Liver (tissue), 9 donors: ENCODE measurements around the gene APBA2. TPM values are rescaled to one million over a fixed set of nuclear protein-coding genes. Genes with fewer than 3 reads are reported as not detected.

Experiments
- DNase-seq: peaks from one replicate; pipeline ENCODE4 v3.0.0-alpha.2; 2017; ENCODE audit warnings: low spot score
- H3K27ac ChIP-seq, 2 donors: one replicate each; pipeline ENCODE4 v1.7.0; 2013; ENCODE audit warnings: inconsistent platforms in 2 of 2, low read length in 2 of 2, control low read depth in 1 of 2, low read depth in 1 of 2, mild to moderate bottlenecking in 1 of 2
- H3K27me3 ChIP-seq, 4 donors: one replicate each; pipeline versions ENCODE4 v1.6.1 to v1.7.0; 2013; ENCODE audit warnings: low read length in 3 of 4, inconsistent platforms in 1 of 4, mild to moderate bottlenecking in 1 of 4, moderate library complexity in 1 of 4; ENCODE audit not compliant: control insufficient read depth in 4 of 4, insufficient read depth in 4 of 4
- H3K36me3 ChIP-seq, 4 donors: one replicate each; pipeline versions ENCODE4 v1.6.1 to v1.7.0; 2013; ENCODE audit warnings: low read length in 3 of 4, mild to moderate bottlenecking in 3 of 4, low read depth in 1 of 4, moderate library complexity in 1 of 4; ENCODE audit not compliant: control insufficient read depth in 4 of 4, insufficient read depth in 3 of 4
- H3K4me1 ChIP-seq, 4 donors: one replicate each; pipeline versions ENCODE4 v1.6.1 to v1.7.0; 2013; ENCODE audit warnings: low read length in 3 of 4, mild to moderate bottlenecking in 3 of 4, moderate library complexity in 1 of 4; ENCODE audit not compliant: control insufficient read depth in 4 of 4, insufficient read depth in 4 of 4
- H3K4me3 ChIP-seq, 3 donors: one replicate each; pipeline versions ENCODE4 v1.6.1 to v1.7.0; 2013; ENCODE audit warnings: low read length in 3 of 3, control low read depth in 1 of 3, low read depth in 1 of 3, mild to moderate bottlenecking in 1 of 3
- H3K9ac ChIP-seq, 2 donors: one replicate each; pipeline ENCODE4 v1.7.0; 2013; ENCODE audit warnings: low read length in 2 of 2, mild to moderate bottlenecking in 2 of 2, moderate library complexity in 2 of 2, control low read depth in 1 of 2, low read depth in 1 of 2
- H3K9me3 ChIP-seq, 4 donors: one replicate each; pipeline versions ENCODE4 v1.6.1 to v1.7.0; 2013; ENCODE audit warnings: low read length in 3 of 4; ENCODE audit not compliant: control insufficient read depth in 4 of 4
- ATF3 ChIP-seq: IDR thresholded peaks from 2 replicates; pipeline ENCODE4 v1.6.1; 2016; ENCODE audit warnings: antibody characterized with exemption
- EGR1 ChIP-seq, 2 donors: IDR thresholded peaks; 2 replicates each; pipeline ENCODE4 v1.6.1; 2016 to 2018; ENCODE audit warnings: antibody characterized with exemption in 2 of 2, low read depth in 2 of 2
- FOXA1 ChIP-seq: IDR thresholded peaks from 2 replicates; pipeline ENCODE4 v1.6.1; 2016; ENCODE audit warnings: antibody characterized with exemption
- FOXA2 ChIP-seq: IDR thresholded peaks from 2 replicates; pipeline ENCODE4 v1.6.1; 2016; ENCODE audit warnings: antibody characterized with exemption
- GABPA ChIP-seq, 2 donors: IDR thresholded peaks in 1 of 2; conservative IDR thresholded peaks in 1 of 2; 2 replicates each; pipeline ENCODE4 v1.6.1; 2016; ENCODE audit warnings: antibody characterized with exemption in 2 of 2, mild to moderate bottlenecking in 1 of 2, moderate library complexity in 1 of 2
- HNF4A ChIP-seq, 2 donors: conservative IDR thresholded peaks; 2 replicates each; pipeline ENCODE4 v1.6.1; 2016; ENCODE audit warnings: antibody characterized with exemption in 2 of 2, mild to moderate bottlenecking in 2 of 2
- HNF4G ChIP-seq: IDR thresholded peaks from 2 replicates; pipeline ENCODE4 v1.6.1; 2016; ENCODE audit warnings: antibody characterized with exemption
- JUND ChIP-seq, 2 donors: IDR thresholded peaks; 2 replicates each; pipeline ENCODE4 v1.6.1; 2016; ENCODE audit warnings: antibody characterized with exemption in 2 of 2
- NR2F2 ChIP-seq: IDR thresholded peaks from 2 replicates; pipeline ENCODE4 v1.6.1; 2016; ENCODE audit warnings: antibody characterized with exemption
- RAD21 ChIP-seq, 2 donors: IDR thresholded peaks; 2 replicates each; pipeline ENCODE4 v1.6.1; 2016; ENCODE audit warnings: antibody characterized with exemption in 2 of 2, mild to moderate bottlenecking in 2 of 2
- RXRA ChIP-seq, 2 donors: IDR thresholded peaks; 2 replicates each; pipeline ENCODE4 v1.6.1; 2017 to 2018; ENCODE audit warnings: antibody characterized with exemption in 2 of 2, mild to moderate bottlenecking in 1 of 2
- SP1 ChIP-seq: IDR thresholded peaks from 2 replicates; pipeline ENCODE4 v1.6.1; 2018; ENCODE audit warnings: antibody characterized with exemption, mild to moderate bottlenecking
- TAF1 ChIP-seq: conservative IDR thresholded peaks from 2 replicates; pipeline ENCODE4 v1.6.1; 2016; ENCODE audit warnings: antibody characterized with exemption, mild to moderate bottlenecking
- YY1 ChIP-seq: IDR thresholded peaks from 2 replicates; pipeline ENCODE4 v1.6.1; 2016; ENCODE audit warnings: antibody characterized with exemption, mild to moderate bottlenecking
- ZBTB33 ChIP-seq: IDR thresholded peaks from 2 replicates; pipeline ENCODE4 v1.6.1; 2016; ENCODE audit warnings: antibody characterized with exemption
- WGBS: extraction: QIAGEN DNeasy Blood & Tissue Kit; methylation state at CpG from one replicate; pipeline ENCODE4 v1.1.7; 2013; 5-methylcytosine and 5-hydroxymethylcytosine counted together
- polyA plus RNA-seq, 2 donors: library from polyadenylated mRNA; stranded (reverse) in 1 of 2; unstranded in 1 of 2; fragments of 200-250 nt in 1 of 2; fragments of >200 nt in 1 of 2; fragmentation: Nextera tagmentation in 1 of 2; extraction: Ambion mirVana in 1 of 2; gene quantifications; one replicate each; pipeline versions ENCODE4 v1.2.1 to v1.2.3, GENCODE V29; 2013 to 2015
- total RNA-seq, 2 donors: library from RNA; depleted of rRNA; stranded (reverse); fragments of >200 nt; gene quantifications; one replicate each; pipeline ENCODE4 v1.2.3, GENCODE V29; 2014
- TF ChIP-seq, protein P1 (sequence below): IDR thresholded peaks from 2 replicates; pipeline ENCODE4 v1.6.1; 2016; ENCODE audit warnings: antibody characterized with exemption
- TF ChIP-seq, protein P2 (sequence below): fragments of 150-350 bp; IDR thresholded peaks from 2 replicates; pipeline ENCODE4 v1.5.1; 2017; ENCODE audit warnings: improper control_type of control experiment, low read depth, low read length; ENCODE audit not compliant: missing input control
- TF ChIP-seq, protein P3 (sequence below): IDR thresholded peaks from 2 replicates; pipeline ENCODE4 v1.6.1; 2016; ENCODE audit warnings: antibody characterized with exemption, mild to moderate bottlenecking
- donor health status: healthy.
- donor health status: healthy.
- donor health status: healthy.
- donor health status: healthy.
- donor health status: healthy.

The APBA2 gene
- total and polyA plus RNA-seq, 4 donors = 0.38 to 2.9 (median 1.7) TPM

DNA sequence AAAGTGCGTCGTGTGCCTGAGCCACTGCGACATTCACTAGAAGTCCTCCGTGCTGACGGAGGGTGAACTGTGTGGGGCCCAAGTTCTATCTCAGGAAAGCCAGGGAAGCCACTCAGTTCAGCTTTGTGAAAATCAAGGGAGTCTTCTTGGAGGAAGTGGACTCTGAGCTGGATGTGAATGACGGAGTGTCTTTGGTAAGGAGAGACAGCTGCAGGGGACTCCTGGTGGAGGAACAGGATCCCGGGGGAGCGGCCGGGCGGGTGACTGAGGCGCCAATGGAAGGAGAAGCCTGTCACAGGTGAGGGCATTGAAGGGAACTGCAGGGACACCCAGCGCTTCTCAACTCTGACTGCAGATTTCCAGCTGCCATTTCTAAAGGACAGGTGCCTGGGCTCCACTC lies 75.6 kb downstream of the APBA2 start:
- Histone ChIP-seq H3K4me1 (no peaks in the 10 kb centered on the region), H3K27ac (no peak overlapping the region), H3K9ac (no peak overlapping the region), H3K36me3 (no peaks in the 10 kb centered on the region), H3K9me3 (no peaks in the 10 kb centered on the region), H3K27me3 (peaks cover 0 to 3% (median 0%) of the 10 kb centered on the region in 4 donors), H3K4me3 (no peak overlapping the region)
- DNase-seq = peak; percentile 27
- 88% methylated on average over 12 of the region's 12 CpGs for WGBS
- no peak for TF ChIP-seq YY1
- TF ChIP-seq RXRA (IDR thresholded peaks at IDR 0.05) = no peak
- TF ChIP-seq, protein P1, sequence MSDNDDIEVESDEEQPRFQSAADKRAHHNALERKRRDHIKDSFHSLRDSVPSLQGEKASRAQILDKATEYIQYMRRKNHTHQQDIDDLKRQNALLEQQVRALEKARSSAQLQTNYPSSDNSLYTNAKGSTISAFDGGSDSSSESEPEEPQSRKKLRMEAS = no peak
- no peak for TF ChIP-seq NR2F2
- TF ChIP-seq FOXA1 = no peak
- TF ChIP-seq FOXA2 = no peak
- no peak for TF ChIP-seq JUND (IDR thresholded peaks at IDR 0.05)

DNA sequence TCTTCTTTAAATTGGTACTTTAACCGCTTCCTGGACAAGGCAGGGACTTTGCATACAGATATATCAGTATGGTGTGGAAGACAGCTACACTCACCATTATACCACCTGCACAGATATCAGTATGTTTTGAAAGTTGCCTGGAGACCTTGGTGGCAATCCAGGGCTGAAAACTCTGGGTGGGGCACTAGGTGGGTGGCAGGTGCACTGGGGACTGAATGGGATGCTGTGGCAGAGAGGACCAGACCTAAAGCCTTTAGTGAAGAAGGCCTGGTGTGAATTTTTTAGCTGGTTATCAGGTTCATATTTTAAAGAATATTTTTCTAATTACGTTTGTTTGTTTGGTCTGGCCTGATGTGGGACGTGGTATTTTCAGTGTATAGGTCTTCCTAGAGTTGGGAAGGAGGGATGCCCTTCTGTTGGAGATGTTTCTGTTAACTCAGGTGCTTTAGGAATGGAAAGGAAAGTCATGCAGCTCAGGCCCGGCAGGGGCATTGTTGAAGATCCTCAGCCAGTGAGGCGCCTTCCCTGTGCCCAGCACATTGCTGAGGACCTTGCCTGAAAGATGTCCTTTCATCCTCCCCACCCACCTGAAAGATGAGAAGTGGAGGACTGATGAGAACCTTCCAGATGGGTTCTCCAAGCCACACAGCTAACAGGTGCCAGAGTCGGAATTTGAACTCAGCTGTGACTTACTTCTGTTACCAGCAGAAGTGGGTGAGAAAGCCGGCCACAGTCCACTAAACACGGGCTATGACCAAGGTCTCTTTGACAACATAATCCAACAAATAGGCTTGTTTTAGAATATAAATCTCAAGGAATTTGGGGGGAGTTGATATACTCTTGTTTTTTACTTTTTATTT lies 77.3 kb downstream of the APBA2 start:
- Histone ChIP-seq H3K27me3 (peaks cover 0 to 3% (median 0%) of the 10 kb centered on the region in 4 donors), H3K9ac (no peak overlapping the region), H3K27ac (no peak overlapping the region), H3K4me3 (no peak overlapping the region), H3K4me1 (no peaks in the 10 kb centered on the region), H3K36me3 (no peaks in the 10 kb centered on the region), H3K9me3 (no peaks in the 10 kb centered on the region)
- no peak for DNase-seq
- TF ChIP-seq RAD21 (IDR thresholded peaks at IDR 0.05) (no peak), NR2F2 (no peak), FOXA2 (no peak), HNF4A (conservative IDR thresholded peaks at IDR 0.05) (no peak), TAF1 (no peak), HNF4G (no peak), ZBTB33 (no peak), ATF3 (no peak), RXRA (IDR thresholded peaks at IDR 0.05) (no peak), JUND (IDR thresholded peaks at IDR 0.05) (no peak), EGR1 (IDR thresholded peaks at IDR 0.05; ENCODE audit: low read depth in 2 of 2) (no peak), GABPA (IDR thresholded peaks at IDR 0.05 in 1 of 2, conservative IDR thresholded peaks at IDR 0.05 in 1 of 2) (no peak), FOXA1 (no peak), SP1 (no peak)
- TF ChIP-seq, protein P1 = no peak
- TF ChIP-seq, protein P2, sequence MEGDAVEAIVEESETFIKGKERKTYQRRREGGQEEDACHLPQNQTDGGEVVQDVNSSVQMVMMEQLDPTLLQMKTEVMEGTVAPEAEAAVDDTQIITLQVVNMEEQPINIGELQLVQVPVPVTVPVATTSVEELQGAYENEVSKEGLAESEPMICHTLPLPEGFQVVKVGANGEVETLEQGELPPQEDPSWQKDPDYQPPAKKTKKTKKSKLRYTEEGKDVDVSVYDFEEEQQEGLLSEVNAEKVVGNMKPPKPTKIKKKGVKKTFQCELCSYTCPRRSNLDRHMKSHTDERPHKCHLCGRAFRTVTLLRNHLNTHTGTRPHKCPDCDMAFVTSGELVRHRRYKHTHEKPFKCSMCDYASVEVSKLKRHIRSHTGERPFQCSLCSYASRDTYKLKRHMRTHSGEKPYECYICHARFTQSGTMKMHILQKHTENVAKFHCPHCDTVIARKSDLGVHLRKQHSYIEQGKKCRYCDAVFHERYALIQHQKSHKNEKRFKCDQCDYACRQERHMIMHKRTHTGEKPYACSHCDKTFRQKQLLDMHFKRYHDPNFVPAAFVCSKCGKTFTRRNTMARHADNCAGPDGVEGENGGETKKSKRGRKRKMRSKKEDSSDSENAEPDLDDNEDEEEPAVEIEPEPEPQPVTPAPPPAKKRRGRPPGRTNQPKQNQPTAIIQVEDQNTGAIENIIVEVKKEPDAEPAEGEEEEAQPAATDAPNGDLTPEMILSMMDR = no peak
- TF ChIP-seq, protein P3, sequence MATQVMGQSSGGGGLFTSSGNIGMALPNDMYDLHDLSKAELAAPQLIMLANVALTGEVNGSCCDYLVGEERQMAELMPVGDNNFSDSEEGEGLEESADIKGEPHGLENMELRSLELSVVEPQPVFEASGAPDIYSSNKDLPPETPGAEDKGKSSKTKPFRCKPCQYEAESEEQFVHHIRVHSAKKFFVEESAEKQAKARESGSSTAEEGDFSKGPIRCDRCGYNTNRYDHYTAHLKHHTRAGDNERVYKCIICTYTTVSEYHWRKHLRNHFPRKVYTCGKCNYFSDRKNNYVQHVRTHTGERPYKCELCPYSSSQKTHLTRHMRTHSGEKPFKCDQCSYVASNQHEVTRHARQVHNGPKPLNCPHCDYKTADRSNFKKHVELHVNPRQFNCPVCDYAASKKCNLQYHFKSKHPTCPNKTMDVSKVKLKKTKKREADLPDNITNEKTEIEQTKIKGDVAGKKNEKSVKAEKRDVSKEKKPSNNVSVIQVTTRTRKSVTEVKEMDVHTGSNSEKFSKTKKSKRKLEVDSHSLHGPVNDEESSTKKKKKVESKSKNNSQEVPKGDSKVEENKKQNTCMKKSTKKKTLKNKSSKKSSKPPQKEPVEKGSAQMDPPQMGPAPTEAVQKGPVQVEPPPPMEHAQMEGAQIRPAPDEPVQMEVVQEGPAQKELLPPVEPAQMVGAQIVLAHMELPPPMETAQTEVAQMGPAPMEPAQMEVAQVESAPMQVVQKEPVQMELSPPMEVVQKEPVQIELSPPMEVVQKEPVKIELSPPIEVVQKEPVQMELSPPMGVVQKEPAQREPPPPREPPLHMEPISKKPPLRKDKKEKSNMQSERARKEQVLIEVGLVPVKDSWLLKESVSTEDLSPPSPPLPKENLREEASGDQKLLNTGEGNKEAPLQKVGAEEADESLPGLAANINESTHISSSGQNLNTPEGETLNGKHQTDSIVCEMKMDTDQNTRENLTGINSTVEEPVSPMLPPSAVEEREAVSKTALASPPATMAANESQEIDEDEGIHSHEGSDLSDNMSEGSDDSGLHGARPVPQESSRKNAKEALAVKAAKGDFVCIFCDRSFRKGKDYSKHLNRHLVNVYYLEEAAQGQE = no peak
- WGBS = 85% methylated on average over 8 of the region's 8 CpGs
